ENCODE measurements around the gene VCL.

Gene VCL

DNA sequence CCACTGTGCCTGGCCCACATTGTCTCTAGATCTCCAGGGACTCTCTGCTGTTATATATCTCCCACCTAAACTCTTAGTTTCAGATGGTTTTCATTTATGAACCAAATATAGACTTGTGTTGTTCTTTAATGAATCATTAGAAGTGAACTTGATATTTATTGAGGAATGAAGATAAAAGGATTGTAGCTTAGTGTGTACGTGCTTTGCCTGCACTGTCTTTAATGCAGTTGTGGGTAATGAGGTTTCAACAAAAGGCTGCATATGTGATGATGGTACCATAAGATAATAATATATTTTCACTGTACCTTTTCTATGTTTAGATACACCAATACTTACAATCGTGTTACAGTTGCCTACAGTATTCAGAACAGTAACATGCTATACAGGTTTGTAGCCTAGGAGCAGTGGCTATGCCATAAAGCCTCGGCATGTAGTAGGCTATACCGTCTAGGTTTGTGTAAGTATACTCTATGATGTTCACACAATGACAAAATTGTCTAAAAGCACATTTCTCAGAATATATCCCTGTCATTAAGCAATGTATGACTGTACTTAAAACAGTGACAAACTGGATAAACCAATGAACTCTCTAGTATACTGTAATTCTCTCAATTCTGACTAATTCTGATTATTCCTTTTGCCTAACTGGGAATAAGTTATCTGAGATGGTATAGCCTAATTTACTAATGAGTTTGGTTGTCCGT is 25.2 kb downstream of the VCL start:
- H3K27ac ChIP-seq (ENCODE audit: poor library complexity, severe bottlenecking), result no peak overlapping the region
- peaks cover 34% of the 10 kb centered on the region for H3K4me1 ChIP-seq (ENCODE audit: insufficient read depth, poor library complexity, severe bottlenecking)
- no peak overlapping the region for H3K4me3 ChIP-seq (ENCODE audit: severe bottlenecking)
- H3K27me3 ChIP-seq (ENCODE audit: insufficient read depth, poor library complexity, severe bottlenecking), result no peaks in the 10 kb centered on the region
- H3K36me3 ChIP-seq (ENCODE audit: low read depth), result peaks cover 47% of the 10 kb centered on the region
- ATAC-seq (ENCODE audit: low read depth) (no peak), DNase-seq (ENCODE audit: low spot score) (no peak)
- TF ChIP-seq, protein P1, sequence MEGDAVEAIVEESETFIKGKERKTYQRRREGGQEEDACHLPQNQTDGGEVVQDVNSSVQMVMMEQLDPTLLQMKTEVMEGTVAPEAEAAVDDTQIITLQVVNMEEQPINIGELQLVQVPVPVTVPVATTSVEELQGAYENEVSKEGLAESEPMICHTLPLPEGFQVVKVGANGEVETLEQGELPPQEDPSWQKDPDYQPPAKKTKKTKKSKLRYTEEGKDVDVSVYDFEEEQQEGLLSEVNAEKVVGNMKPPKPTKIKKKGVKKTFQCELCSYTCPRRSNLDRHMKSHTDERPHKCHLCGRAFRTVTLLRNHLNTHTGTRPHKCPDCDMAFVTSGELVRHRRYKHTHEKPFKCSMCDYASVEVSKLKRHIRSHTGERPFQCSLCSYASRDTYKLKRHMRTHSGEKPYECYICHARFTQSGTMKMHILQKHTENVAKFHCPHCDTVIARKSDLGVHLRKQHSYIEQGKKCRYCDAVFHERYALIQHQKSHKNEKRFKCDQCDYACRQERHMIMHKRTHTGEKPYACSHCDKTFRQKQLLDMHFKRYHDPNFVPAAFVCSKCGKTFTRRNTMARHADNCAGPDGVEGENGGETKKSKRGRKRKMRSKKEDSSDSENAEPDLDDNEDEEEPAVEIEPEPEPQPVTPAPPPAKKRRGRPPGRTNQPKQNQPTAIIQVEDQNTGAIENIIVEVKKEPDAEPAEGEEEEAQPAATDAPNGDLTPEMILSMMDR (IDR thresholded peaks at IDR 0.05; ENCODE audit: poor library complexity, severe bottlenecking), result no peak
- H3K9me3 ChIP-seq (ENCODE audit: severe bottlenecking), result no peaks in the 10 kb centered on the region

DNA sequence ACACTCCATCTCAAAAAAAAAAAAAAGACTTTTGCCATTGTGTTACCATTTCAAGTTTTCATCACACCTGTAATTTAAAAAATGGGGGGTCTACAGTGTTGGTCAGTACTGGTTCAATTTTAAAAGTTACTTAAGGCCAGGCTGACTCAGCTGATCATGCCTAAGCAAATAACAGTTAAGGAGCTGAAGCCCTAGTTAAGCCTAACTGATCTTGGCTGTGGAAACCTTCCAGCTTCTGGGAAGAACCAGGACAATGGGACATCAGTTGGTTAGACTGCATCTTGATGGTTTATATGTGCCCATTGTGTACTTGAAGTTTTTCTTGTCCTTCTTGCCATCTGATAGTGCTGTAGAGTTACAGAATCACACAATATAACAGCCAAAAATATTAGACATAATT is 26.7 kb downstream of the VCL start:
- no peak overlapping the region for H3K27ac ChIP-seq (ENCODE audit: poor library complexity, severe bottlenecking)
- peaks cover 30% of the 10 kb centered on the region for H3K4me1 ChIP-seq (ENCODE audit: insufficient read depth, poor library complexity, severe bottlenecking)

DNA sequence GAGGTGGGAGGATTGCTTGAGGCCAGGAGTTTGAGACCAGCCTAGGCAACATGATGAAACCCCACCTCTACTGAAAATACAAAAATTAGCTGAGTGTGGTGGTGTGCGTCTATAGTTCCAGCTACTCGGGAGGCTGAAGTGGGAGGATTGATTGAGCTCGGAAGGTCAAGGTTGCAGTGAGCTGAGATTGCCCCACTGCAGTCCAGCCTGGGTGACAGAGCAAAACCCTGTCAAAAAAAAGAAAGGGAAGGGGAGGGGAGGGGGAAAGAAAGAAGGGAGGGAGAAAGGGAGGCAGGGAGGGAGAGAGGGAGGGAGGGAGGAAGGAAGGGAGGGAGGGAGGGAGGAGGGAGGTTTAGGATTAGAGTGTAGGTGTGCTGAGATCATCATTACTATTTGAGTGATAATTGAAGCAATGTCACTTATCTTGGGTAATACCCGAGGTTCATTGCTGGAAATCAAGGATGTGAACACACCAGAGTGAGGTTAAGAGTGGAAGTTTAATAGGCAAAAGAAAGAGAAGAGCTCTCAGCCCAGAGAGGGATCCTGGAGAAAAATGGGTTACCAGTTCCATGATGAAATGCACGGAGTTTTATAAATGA is 27.6 kb downstream of the VCL start:
- DNase-seq (ENCODE audit: low spot score) (no peak), ATAC-seq (ENCODE audit: low read depth) (no peak)
- Histone ChIP-seq H3K27ac (ENCODE audit: poor library complexity, severe bottlenecking) (no peak overlapping the region), H3K4me1 (ENCODE audit: insufficient read depth, poor library complexity, severe bottlenecking) (peaks cover 24% of the 10 kb centered on the region), H3K4me3 (ENCODE audit: severe bottlenecking) (no peak overlapping the region), H3K27me3 (ENCODE audit: insufficient read depth, poor library complexity, severe bottlenecking) (no peaks in the 10 kb centered on the region), H3K9me3 (ENCODE audit: severe bottlenecking) (no peaks in the 10 kb centered on the region), H3K36me3 (ENCODE audit: low read depth) (peaks cover 43% of the 10 kb centered on the region)
- TF ChIP-seq, protein P1 (IDR thresholded peaks at IDR 0.05; ENCODE audit: poor library complexity, severe bottlenecking), result no peak

More for the DNA sequence above, 26.7 kb downstream of the VCL start:
- TF ChIP-seq, protein P1 (IDR thresholded peaks at IDR 0.05; ENCODE audit: poor library complexity, severe bottlenecking), result no peak
- Histone ChIP-seq H3K9me3 (ENCODE audit: severe bottlenecking) (no peaks in the 10 kb centered on the region), H3K27me3 (ENCODE audit: insufficient read depth, poor library complexity, severe bottlenecking) (no peaks in the 10 kb centered on the region), H3K4me3 (ENCODE audit: severe bottlenecking) (no peak overlapping the region), H3K36me3 (ENCODE audit: low read depth) (peaks cover 40% of the 10 kb centered on the region)
- ATAC-seq (ENCODE audit: low read depth) (no peak), DNase-seq (ENCODE audit: low spot score) (no peak)

DNA sequence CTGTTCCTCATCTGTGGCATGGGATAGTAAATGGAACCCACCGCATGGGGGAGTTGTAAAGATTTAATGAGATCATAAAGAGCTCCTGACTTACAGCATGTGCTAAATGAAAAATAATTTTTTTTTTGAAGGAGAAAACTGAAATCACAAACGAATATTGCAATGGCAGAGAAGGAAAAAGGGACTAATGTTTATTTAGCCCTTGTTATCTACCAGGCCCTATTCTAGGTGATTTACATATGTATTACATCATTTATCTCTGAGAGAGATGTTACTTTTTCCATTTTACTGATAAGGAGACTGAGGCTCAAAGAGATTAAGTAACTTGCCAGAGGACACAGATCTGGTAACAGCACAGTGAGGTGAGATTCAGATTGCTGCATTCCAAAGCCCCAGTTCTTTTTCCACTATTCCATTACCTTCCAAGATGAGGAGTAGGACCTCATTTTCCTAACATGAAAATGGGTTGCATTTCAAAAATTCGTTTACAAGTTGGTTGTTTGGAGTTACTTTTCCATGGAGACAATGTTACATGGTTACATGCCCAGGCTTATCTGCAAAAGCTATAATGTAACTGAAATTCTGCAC is 28.6 kb downstream of the VCL start:
- H3K36me3 ChIP-seq (ENCODE audit: low read depth), result peaks cover 49% of the 10 kb centered on the region
- peaks cover 21% of the 10 kb centered on the region for H3K4me1 ChIP-seq (ENCODE audit: insufficient read depth, poor library complexity, severe bottlenecking)
- no peaks in the 10 kb centered on the region for H3K27me3 ChIP-seq (ENCODE audit: insufficient read depth, poor library complexity, severe bottlenecking)
- ATAC-seq (ENCODE audit: low read depth) (no peak), DNase-seq (ENCODE audit: low spot score) (no peak)
- no peak overlapping the region for H3K4me3 ChIP-seq (ENCODE audit: severe bottlenecking)
- H3K27ac ChIP-seq (ENCODE audit: poor library complexity, severe bottlenecking), result no peak overlapping the region
- TF ChIP-seq, protein P1 (IDR thresholded peaks at IDR 0.05; ENCODE audit: poor library complexity, severe bottlenecking), result no peak
- H3K9me3 ChIP-seq (ENCODE audit: severe bottlenecking), result no peaks in the 10 kb centered on the region
